ENCODE measurements around the gene NT5C1A. TPM values are rescaled to one million over a fixed set of nuclear protein-coding genes. Genes with fewer than 3 reads are reported as not detected.

Gene NT5C1A
- not detected for total RNA-seq
- polyA plus RNA-seq, result not detected

DNA sequence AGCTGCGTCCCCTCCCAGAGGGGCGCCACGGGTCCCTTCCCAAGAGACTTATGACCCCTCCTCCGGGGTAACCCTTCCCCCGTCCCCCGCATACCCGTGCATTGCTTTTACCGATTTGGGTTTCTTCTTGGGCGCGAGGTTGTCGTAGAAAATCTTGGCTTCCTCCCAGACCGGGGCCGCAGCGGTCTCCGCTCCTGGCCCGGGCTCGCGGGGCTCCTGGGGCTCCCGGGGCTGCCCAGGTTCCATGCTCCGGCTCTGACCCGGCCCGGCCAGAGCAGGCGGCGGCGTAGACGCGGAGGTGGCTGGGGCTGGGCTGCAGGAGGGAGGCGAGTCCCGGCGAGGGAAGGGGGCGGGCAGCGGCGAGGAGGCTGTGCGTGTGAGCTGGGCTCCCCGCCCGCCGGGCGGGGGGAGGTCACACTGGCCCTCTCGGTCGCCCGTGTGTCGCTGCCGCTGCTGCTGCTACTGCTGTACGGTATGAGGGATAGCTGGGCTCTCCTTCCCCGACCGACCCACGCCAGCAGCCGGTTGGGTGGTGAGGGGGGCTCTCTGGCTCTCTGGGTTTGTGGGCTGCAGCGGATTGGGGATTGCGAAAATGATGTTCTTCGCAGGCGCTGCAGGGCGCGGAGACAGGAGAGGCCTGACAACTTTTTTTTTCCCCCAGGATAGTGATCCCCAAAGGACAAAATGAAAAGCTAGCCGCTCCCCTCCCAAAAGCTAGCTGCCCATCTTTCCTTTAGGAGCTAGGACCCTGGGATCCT lies at the start of gene NT5C1A:
NT5C1A (minus strand) TSS at position 315 of the 758 bp plus-strand sequence; CDS start at position 246, 69 bp downstream.
- Histone ChIP-seq H3K27ac (ENCODE audit: low read depth, low read length) (no peak within 1 kb of the TSS), H3K4me1 (ENCODE audit: insufficient read depth, low read length) (peaks cover 5% of the 10 kb centered on the region), H3K9me3 (ENCODE audit: low read length) (no peaks in the 10 kb centered on the region), H3K4me3 (ENCODE audit: low read length) (peak within 1 kb of the TSS; percentile 15), H3K27me3 (ENCODE audit: insufficient read depth, low read length, poor library complexity, severe bottlenecking) (peaks cover 27% of the 10 kb centered on the region), H3K36me3 (ENCODE audit: insufficient read depth, low read length) (no peaks in the 10 kb centered on the region)
- Mint-ChIP-seq H3K4me3 (peak within 1 kb of the TSS in 6 of 7 donors; percentile 22 to 78 (median 62)), H3K4me1 (peaks cover 0 to 11% (median 2%) of the 10 kb centered on the region in 3 donors), H3K9me3 (no peaks in the 10 kb centered on the region), H3K27me3 (peaks cover 25 to 29% of the 10 kb centered on the region in 2 donors), H3K36me3 (peaks cover 0 to 2% (median 0%) of the 10 kb centered on the region in 3 donors), H3K27ac (no peak within 1 kb of the TSS)
- POLR2A ChIA-PET, result interaction anchor here (1.2 to 3.7 kb wide), 2 partner anchors 19 to 48 kb away, joined by 5 to 12 read pairs; partner anchors contain the start of gene HPCAL4
- CTCF ChIA-PET, result interaction anchor here (1.0 to 3.7 kb wide), 14 partner anchors 12 to 127 kb away, joined by 3 to 20 read pairs (median 10); partner anchors contain the start of gene HPCAL4
- no peak for DNase-seq

- no peak overlapping the region for H3K4me3 ChIP-seq (ENCODE audit: low read length)
- no peak for DNase-seq
- no peak overlapping the region for H3K4me3 Mint-ChIP-seq
- peaks cover 16 to 41% of the 10 kb centered on the region in 2 donors for H3K27me3 Mint-ChIP-seq
- H3K27me3 ChIP-seq (ENCODE audit: insufficient read depth, low read length, poor library complexity, severe bottlenecking), result peaks cover 16% of the 10 kb centered on the region
- H3K4me1 ChIP-seq (ENCODE audit: insufficient read depth, low read length), result no peaks in the 10 kb centered on the region
- no peaks in the 10 kb centered on the region for H3K9me3 ChIP-seq (ENCODE audit: low read length)
- H3K27ac ChIP-seq (ENCODE audit: low read depth, low read length), result no peak overlapping the region
- H3K27ac Mint-ChIP-seq, result no peak overlapping the region
- no peaks in the 10 kb centered on the region for H3K36me3 ChIP-seq (ENCODE audit: insufficient read depth, low read length)
- no peaks in the 10 kb centered on the region for H3K9me3 Mint-ChIP-seq
- ChIA-PET CTCF (interaction anchor here (2.2 kb wide), 2 partner anchors 111 to 115 kb away, joined by 9 to 12 read pairs; no protein-coding TSS in a partner anchor), POLR2A (no interaction called here)
- no peaks in the 10 kb centered on the region for H3K4me1 Mint-ChIP-seq
- H3K36me3 Mint-ChIP-seq, result no peaks in the 10 kb centered on the region
Observed at GRCh38 chr1:39721664-39722063, 49.8 kb upstream of the NT5C1A start.

DNA sequence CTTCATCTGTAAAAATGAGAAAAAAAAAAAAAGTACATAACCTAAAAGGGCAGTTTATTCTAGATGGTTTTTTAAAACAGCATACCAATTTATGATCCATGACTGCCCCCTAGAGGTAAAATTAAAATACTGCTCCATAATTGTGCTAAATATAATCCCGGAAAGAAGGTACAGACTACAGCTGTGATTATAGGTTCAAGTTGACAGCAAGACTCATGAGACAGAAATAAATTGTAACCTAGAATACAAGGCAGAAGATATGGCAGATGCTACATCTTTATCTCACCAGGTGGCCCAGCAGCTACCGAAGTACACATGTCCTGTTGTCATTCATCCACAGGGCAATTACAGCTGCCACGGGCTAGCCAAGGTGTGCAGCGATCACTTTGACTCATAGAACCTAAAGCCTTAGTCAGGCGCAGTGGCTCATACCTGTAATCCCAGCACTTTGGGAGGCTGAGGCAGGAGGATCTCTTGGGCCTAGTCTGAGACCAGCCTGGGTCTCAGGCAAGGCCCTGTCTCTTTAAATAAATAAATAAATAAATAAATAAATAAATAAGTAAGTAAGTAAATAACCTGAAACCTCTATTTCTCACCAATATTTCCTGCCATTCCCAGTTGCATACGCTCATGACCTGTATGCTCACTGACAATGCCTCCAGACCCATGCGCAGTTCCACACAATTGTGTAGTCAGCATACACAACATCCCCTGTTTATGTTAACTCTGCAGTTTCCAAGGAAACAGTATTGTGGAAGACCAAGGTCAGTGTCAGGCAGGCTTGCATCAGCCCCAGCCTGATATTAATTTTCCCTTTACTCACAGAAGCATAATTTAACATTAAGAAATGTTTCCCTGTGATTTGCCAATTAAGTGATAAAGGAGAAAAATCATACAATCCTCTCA lies 48.4 kb upstream of the NT5C1A start:
- no peak overlapping the region for H3K27ac ChIP-seq (ENCODE audit: low read depth, low read length)
- H3K36me3 Mint-ChIP-seq, result no peaks in the 10 kb centered on the region
- ChIA-PET CTCF (interaction anchor here (0.7 to 2.2 kb wide), 14 partner anchors 14 to 1283 kb away, joined by 3 to 15 read pairs (median 4); partner anchors contain the start of genes HPCAL4 and NT5C1A), POLR2A (interaction anchor here (0.8 to 1.3 kb wide), 2 partner anchors 18 to 48 kb away, joined by 3 to 5 read pairs; partner anchors contain the start of gene PPIE)
- no peak overlapping the region for H3K27ac Mint-ChIP-seq
- H3K36me3 ChIP-seq (ENCODE audit: insufficient read depth, low read length), result no peaks in the 10 kb centered on the region
- H3K4me3 Mint-ChIP-seq, result no peak overlapping the region
- no peaks in the 10 kb centered on the region for H3K4me1 ChIP-seq (ENCODE audit: insufficient read depth, low read length)
- H3K9me3 ChIP-seq (ENCODE audit: low read length), result no peaks in the 10 kb centered on the region
- DNase-seq, result peak in 2 of 5 donors; percentile 54 to 68
- H3K27me3 Mint-ChIP-seq, result peaks cover 15 to 39% of the 10 kb centered on the region in 2 donors
- no peaks in the 10 kb centered on the region for H3K9me3 Mint-ChIP-seq
- peaks cover 16% of the 10 kb centered on the region for H3K27me3 ChIP-seq (ENCODE audit: insufficient read depth, low read length, poor library complexity, severe bottlenecking)
- H3K4me1 Mint-ChIP-seq, result no peaks in the 10 kb centered on the region
- H3K4me3 ChIP-seq (ENCODE audit: low read length), result no peak overlapping the region

DNA sequence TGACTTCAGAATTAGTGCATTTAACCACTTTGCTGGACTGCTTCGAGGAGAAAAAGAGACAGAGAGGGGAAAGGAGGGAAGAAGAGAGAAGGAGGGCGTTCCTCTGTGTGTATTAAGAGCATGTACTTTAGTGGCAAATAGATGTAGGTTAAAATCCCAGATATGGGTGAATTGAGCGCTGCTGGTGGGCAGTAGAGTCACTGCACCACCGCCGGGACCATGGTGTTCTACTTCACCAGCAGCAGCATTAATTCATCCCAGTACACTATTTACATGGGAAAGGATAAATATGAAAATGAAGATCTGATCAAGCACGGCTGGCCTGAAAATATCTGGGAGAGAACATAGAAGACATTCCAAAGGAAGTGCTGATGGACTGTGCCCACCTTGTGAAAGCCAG lies 45.9 kb upstream of the NT5C1A start:
- H3K36me3 Mint-ChIP-seq, result no peaks in the 10 kb centered on the region
- Histone ChIP-seq H3K27ac (ENCODE audit: low read depth, low read length) (no peak overlapping the region), H3K4me3 (ENCODE audit: low read length) (no peak overlapping the region), H3K9me3 (ENCODE audit: low read length) (no peaks in the 10 kb centered on the region), H3K27me3 (ENCODE audit: insufficient read depth, low read length, poor library complexity, severe bottlenecking) (peaks cover 11% of the 10 kb centered on the region), H3K36me3 (ENCODE audit: insufficient read depth, low read length) (no peaks in the 10 kb centered on the region), H3K4me1 (ENCODE audit: insufficient read depth, low read length) (no peaks in the 10 kb centered on the region)
- DNase-seq, result no peak
- H3K27me3 Mint-ChIP-seq, result peaks cover 9 to 44% of the 10 kb centered on the region in 2 donors
- no peak overlapping the region for H3K4me3 Mint-ChIP-seq
- no peaks in the 10 kb centered on the region for H3K9me3 Mint-ChIP-seq
- H3K27ac Mint-ChIP-seq, result no peak overlapping the region
- no peaks in the 10 kb centered on the region for H3K4me1 Mint-ChIP-seq
- CTCF ChIA-PET, result interaction anchor here (2.2 kb wide), 1 partner anchor 81 kb away, joined by 7 read pairs; no protein-coding TSS in a partner anchor
- POLR2A ChIA-PET, result no interaction called here

DNA sequence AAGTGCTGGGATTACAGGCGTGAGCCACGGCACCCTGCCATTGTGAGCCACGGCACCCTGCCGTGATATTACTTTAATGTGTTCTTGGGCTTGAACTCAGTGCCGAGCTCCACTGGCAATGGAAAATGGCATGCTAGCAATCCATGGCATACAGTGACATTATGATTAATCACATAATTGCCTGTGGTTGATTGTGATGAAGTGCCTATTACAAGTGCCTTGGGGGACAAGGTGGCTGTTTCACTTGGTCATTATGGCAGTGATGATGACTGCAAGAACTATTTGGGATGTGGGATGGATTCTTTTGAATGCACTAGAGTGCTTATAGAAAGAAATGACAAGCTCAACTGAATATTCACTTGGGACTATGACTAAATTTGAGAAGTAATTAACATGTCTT lies 41.6 kb upstream of the NT5C1A start:
- no peak for DNase-seq
- Histone ChIP-seq H3K4me3 (ENCODE audit: low read length) (no peak overlapping the region), H3K27me3 (ENCODE audit: insufficient read depth, low read length, poor library complexity, severe bottlenecking) (peaks cover 11% of the 10 kb centered on the region), H3K9me3 (ENCODE audit: low read length) (no peaks in the 10 kb centered on the region), H3K4me1 (ENCODE audit: insufficient read depth, low read length) (no peaks in the 10 kb centered on the region), H3K27ac (ENCODE audit: low read depth, low read length) (no peak overlapping the region), H3K36me3 (ENCODE audit: insufficient read depth, low read length) (no peaks in the 10 kb centered on the region)
- ChIA-PET POLR2A (no interaction called here), CTCF (interaction anchor here (1.6 to 3.2 kb wide), 5 partner anchors 36 to 107 kb away, joined by 3 to 14 read pairs (median 9); partner anchors contain the start of gene NT5C1A)
- H3K27me3 Mint-ChIP-seq, result peaks cover 17 to 52% of the 10 kb centered on the region in 2 donors
- H3K9me3 Mint-ChIP-seq, result no peaks in the 10 kb centered on the region
- no peaks in the 10 kb centered on the region for H3K36me3 Mint-ChIP-seq
- H3K4me3 Mint-ChIP-seq, result no peak overlapping the region
- H3K27ac Mint-ChIP-seq, result no peak overlapping the region
- no peaks in the 10 kb centered on the region for H3K4me1 Mint-ChIP-seq

DNA sequence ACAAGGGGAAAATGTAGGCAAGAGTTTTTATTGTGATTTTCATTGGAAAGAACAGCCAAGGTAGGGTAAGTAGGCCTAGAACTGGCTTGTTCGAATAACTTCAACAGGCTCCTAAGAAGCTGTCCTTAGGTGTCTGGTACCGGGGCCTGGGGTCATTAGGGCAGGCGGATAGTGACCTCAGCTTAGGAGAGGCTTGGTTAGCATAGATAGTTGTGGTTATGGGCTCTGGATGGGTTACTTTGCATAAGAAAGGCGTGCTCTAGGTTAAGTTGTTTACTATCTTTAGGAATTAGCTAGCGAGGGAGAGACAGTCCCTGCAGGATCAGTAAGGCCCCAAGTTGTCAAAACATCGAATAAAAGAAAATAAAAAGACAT lies 40.0 kb upstream of the NT5C1A start:
- Mint-ChIP-seq H3K4me1 (no peaks in the 10 kb centered on the region), H3K27ac (peak overlapping the region in 1 of 8 donors; percentile 12), H3K9me3 (no peaks in the 10 kb centered on the region), H3K4me3 (no peak overlapping the region), H3K27me3 (peaks cover 13 to 43% of the 10 kb centered on the region in 2 donors), H3K36me3 (no peaks in the 10 kb centered on the region)
- DNase-seq, result no peak
- Histone ChIP-seq H3K27me3 (ENCODE audit: insufficient read depth, low read length, poor library complexity, severe bottlenecking) (no peaks in the 10 kb centered on the region), H3K4me1 (ENCODE audit: insufficient read depth, low read length) (no peaks in the 10 kb centered on the region), H3K27ac (ENCODE audit: low read depth, low read length) (peak overlapping the region; percentile 27), H3K36me3 (ENCODE audit: insufficient read depth, low read length) (no peaks in the 10 kb centered on the region), H3K9me3 (ENCODE audit: low read length) (no peaks in the 10 kb centered on the region), H3K4me3 (ENCODE audit: low read length) (no peak overlapping the region)
- POLR2A ChIA-PET, result no interaction called here
- CTCF ChIA-PET, result interaction anchor here (1.6 to 2.8 kb wide), 5 partner anchors 35 to 105 kb away, joined by 3 to 14 read pairs (median 6); partner anchors contain the start of gene NT5C1A

DNA sequence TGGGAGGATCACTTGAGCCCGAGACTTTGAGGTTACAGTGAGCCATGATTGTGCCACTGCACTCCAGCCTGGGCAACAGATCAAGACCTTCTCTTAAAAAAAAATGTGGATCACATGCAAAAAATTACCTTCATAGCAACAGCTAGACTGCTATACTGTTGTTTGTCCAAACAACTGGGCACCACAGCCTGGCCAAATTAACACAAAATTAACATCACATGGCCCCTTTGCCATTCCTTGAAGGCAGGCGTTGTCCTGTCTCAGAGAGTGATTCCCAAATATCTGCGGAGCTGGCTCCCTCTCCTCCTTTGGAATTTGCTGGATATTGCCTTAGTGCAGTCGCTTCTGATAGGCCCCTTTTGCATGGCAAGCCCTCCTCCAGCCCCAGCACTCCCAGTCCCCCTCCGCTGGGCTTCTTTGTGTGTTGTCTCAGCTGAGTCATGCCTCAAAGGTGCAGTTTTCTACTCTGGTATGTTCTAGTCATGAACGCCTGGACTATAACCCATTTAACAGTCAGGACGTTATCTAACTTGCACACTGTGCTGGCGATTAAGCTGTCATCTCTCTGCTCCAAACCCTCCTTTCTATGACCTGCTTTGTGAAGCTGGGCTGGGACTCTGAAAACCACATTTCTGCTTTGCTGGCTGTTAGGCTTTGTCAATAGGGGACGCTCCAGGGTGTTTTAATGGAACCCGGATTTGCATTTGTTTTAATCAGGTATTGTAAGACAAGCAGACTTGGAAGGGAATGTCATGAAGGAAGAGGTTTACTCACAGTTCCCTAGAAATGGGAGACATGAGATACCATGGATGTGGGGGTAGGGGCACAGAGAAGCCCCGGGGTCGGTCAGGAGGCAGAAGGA lies 39.4 kb upstream of the NT5C1A start:
- H3K36me3 ChIP-seq (ENCODE audit: insufficient read depth, low read length), result no peaks in the 10 kb centered on the region
- peak overlapping the region; percentile 43 for H3K27ac ChIP-seq (ENCODE audit: low read depth, low read length)
- Mint-ChIP-seq H3K9me3 (no peaks in the 10 kb centered on the region), H3K27ac (no peak overlapping the region), H3K36me3 (no peaks in the 10 kb centered on the region), H3K27me3 (peaks cover 11 to 38% of the 10 kb centered on the region in 2 donors), H3K4me3 (no peak overlapping the region), H3K4me1 (no peaks in the 10 kb centered on the region)
- CTCF ChIA-PET, result interaction anchor here (1.0 to 2.8 kb wide), 5 partner anchors 12 to 88 kb away, joined by 3 to 14 read pairs (median 6); partner anchors contain the start of gene NT5C1A
- H3K27me3 ChIP-seq (ENCODE audit: insufficient read depth, low read length, poor library complexity, severe bottlenecking), result no peaks in the 10 kb centered on the region
- POLR2A ChIA-PET, result no interaction called here
- no peak overlapping the region for H3K4me3 ChIP-seq (ENCODE audit: low read length)
- no peaks in the 10 kb centered on the region for H3K9me3 ChIP-seq (ENCODE audit: low read length)
- no peaks in the 10 kb centered on the region for H3K4me1 ChIP-seq (ENCODE audit: insufficient read depth, low read length)
- no peak for DNase-seq
